ENCODE results near the gene GFOD2. TPM values are rescaled to one million over a fixed set of nuclear protein-coding genes. Genes with fewer than 3 reads are reported as not detected.

Gene GFOD2
- total RNA-seq, 1 experiment from 2014 or later, result 10.7 TPM

DNA sequence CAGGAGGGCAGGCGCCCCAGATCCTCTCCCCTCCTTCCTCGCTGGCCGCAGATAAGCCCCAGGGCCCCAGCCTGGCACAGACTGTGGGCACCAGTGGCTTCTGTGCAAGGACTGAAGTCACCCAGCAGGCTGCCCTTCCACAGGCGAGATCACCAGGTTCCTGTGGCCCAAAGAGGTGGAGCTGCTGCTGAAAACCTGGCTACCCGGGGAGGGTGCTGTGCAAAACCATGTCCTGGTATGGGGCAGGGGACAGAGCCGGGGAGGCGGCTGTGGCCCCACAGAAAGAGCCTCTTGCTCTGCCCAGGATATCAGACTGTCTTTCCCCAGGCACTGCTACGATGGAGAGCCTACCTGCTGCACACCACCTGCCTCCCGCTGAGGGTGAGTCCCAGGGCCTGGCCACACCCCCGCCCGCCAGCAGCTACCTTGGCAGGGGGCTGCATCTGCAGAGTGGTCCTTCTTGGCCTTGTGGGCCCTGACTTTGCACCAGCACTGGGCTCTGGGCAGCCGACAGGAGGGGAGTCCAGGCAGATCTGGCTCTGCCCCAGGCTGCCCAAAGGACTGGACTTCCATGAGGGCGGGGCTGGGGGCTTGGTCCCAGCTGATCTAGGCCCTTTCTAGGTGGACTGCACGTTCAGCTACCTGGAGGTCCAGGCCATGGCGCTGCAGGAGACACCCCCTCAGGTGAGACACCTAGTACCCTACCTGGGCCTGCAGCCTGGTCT is 73.6 kb downstream of the GFOD2 start:
- no peak for DNase-seq (ENCODE audit: low spot score)

DNA sequence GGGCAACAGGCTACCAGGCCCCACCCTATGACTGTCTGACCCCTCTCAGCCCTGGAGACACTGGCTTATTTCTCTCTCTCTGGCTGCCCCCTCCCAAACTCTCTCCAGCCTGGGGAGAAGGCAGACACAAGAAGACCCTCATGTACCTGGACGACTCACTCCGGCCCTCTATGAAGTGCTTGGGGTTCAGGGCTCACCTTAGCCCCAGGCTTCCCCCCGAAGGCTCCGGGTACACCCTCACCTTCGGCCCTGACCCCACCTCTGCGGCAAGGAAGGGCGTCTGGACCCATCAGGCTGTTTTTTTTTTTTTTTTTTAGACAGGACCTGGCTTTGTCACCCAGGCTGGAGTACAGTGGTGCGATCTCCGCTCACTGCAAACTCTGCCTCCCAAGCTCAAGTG is 75.1 kb downstream of the GFOD2 start:
- DNase-seq (ENCODE audit: low spot score), result no peak

DNA sequence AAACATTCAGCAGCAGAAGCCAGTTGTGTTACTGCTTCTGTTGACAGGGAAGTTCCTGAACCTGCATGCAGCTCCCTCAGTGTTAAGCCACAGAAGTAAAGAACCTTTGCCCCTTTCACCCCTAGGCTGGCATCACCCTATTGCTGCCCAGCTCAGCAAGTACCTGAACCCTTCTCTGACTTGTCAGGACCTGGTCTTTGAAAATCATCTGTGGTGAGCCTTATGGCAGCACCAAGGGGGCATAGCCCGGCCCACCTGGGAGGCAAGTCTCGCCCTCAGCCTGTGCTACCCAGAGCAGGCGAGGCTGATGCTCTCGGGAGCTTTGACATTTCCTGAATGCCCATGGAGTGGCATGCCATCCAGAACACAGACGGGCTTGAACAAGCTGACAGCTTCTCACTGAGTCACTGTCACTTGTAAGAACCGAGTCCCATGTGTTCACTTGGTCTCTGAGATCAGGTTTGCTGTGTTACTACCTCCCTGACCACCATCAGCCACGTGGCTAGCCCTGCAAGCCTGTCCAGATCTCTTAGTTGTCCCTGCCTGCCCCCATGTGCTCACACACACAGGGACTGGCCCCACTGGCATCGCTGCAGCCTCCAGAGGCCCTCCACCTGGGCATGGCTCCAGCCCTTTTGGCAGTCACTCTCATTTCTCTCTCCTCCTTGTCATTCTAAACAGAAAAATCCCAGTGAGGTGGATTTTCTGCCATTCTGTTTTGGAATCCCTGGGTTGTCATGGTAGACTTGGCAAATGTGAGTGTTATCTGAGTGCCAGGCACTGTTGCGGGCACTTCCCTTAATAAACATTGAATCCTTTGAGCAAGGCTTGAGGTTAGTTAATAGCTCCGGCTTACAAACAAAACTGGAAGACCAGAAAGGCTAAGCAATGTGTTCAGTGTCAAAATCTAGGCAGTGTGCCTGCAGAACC is 77.1 kb downstream of the GFOD2 start:
- DNase-seq (ENCODE audit: low spot score), result peak; percentile 93

DNA sequence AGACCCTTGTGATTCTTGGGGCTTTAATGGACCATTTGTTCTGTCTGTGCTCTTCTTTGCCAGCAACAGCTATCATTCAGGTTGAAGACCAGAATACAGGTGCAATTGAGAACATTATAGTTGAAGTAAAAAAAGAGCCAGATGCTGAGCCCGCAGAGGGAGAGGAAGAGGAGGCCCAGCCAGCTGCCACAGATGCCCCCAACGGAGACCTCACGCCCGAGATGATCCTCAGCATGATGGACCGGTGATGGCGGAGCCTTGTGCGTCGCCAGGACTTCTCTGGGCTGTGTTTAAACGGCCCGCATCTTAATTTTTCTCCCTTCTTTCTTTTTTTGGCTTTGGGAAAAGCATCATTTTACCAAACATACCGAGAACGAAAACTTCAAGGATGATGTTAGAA is 81.5 kb downstream of the GFOD2 start:
- DNase-seq (ENCODE audit: low spot score), result no peak

DNA sequence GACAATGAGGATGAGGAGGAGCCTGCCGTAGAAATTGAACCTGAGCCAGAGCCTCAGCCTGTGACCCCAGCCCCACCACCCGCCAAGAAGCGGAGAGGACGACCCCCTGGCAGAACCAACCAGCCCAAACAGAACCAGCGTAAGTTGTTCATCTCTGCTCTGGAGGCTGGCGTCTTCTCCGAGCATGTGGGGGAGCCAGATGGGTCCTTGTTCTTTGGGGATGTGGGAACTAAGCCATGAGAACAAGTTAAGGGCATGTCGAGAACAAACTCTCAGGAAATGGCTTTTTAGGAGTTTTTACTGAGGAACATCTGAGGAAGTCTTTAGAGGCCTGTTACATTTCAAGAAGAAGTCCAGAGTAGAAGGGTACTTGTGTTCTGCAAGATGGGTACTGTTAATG is 82.4 kb downstream of the GFOD2 start:
- no peak for DNase-seq (ENCODE audit: low spot score)

DNA sequence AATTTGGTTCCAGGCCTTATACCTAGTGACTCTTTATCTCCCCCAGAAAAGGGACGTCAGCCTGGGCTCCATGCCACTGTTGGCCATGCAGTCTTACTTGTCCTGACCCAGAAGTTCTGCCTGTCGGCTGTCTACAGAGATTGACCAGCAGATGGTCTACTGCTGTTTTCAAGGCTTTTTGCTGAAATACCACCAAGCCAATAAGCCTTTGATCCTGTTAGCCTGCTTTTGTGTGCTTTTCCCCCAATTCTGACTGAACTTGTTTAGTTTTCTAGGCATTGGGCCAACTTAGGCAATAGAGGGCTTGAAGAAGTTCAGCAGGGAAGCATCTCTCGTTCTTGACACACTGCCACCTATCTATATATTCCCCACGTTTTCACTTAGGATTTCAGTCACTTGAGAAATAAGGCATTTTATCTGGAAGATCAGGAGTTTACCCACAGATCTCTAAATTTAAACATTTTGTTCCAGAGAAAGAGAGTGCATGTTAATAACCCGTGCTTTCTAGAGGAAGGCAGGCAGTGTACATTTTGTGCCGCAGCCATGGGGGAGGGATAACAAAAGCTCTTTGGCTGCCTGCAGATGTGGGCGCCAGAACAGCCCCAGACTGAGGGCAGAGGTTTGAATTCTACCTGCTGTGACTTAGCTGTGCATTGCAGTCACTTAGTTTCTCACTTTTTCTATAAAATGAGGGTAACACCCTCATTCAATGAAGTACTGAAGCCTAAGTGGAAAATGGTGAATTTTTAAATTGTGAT is 86.5 kb downstream of the GFOD2 start:
- DNase-seq (ENCODE audit: low spot score), result no peak

DNA sequence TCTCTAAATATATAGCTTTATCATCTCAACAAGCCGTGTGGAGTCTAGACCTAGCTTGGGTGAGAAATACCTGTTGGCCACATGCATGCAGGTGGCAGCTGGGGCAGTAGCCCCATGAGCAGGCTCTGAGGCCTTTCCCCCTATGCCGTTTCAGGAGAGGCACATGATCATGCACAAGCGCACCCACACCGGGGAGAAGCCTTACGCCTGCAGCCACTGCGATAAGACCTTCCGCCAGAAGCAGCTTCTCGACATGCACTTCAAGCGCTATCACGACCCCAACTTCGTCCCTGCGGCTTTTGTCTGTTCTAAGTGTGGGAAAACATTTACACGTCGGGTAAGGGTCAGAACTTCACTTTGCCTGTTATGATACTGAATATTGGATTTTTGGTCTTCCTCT is 90.9 kb downstream of the GFOD2 start:
- DNase-seq (ENCODE audit: low spot score), result no peak

Other genes with a start within 250 kb of the GFOD2 start
- 99.0 and 101 TPM in 2 replicates for gene ATP6V0D1, start 238.2 kb downstream of the GFOD2 start, total RNA-seq (2014; rRNA removed; shearing (Covaris generic))
- not detected in 2 replicates for gene AGRP, start 235.8 kb downstream of the GFOD2 start, total RNA-seq (2014; rRNA removed; shearing (Covaris generic))
- gene RIPOR1, start 190.5 kb downstream of the GFOD2 start, total RNA-seq (2014; rRNA removed; shearing (Covaris generic)), result 10.4 and 11.0 TPM in 2 replicates
- gene CTCF, start 156.8 kb downstream of the GFOD2 start, total RNA-seq (2014; rRNA removed; shearing (Covaris generic)), result 40.9 and 41.3 TPM in 2 replicates
- gene CARMIL2, start 74.2 kb downstream of the GFOD2 start, total RNA-seq (2014; rRNA removed; shearing (Covaris generic)), result 0.17 and 0.18 TPM in 2 replicates
- gene ACD, start 59.1 kb downstream of the GFOD2 start, total RNA-seq (2014; rRNA removed; shearing (Covaris generic)), result 29.1 and 45.6 TPM in 2 replicates
- not detected in 2 replicates for gene PARD6A, start 58.4 kb downstream of the GFOD2 start, total RNA-seq (2014; rRNA removed; shearing (Covaris generic))
- 5.6 and 6.6 TPM in 2 replicates for gene ENKD1, start 52.6 kb downstream of the GFOD2 start, total RNA-seq (2014; rRNA removed; shearing (Covaris generic))
- gene C16orf86, start 52.5 kb downstream of the GFOD2 start, total RNA-seq (2014; rRNA removed; shearing (Covaris generic)), result not detected in 2 replicates
- 1.7 and 3.2 TPM in 2 replicates for gene RANBP10, start 87.2 kb upstream of the GFOD2 start, total RNA-seq (2014; rRNA removed; shearing (Covaris generic))
- gene TSNAXIP1, start 87.6 kb upstream of the GFOD2 start, total RNA-seq (2014; rRNA removed; shearing (Covaris generic)), result 0.48 TPM in 1 of 2 replicates, not detected in the other
- gene THAP11, start 123.0 kb upstream of the GFOD2 start, total RNA-seq (2014; rRNA removed; shearing (Covaris generic)), result 39.5 and 43.7 TPM in 2 replicates
- gene NUTF2, start 127.6 kb upstream of the GFOD2 start, total RNA-seq (2014; rRNA removed; shearing (Covaris generic)), result 95.0 and 256 TPM in 2 replicates
- 12.0 and 20.8 TPM in 2 replicates for gene CENPT, start 128.4 kb upstream of the GFOD2 start, total RNA-seq (2014; rRNA removed; shearing (Covaris generic))
- gene EDC4, start 153.7 kb upstream of the GFOD2 start, total RNA-seq (2014; rRNA removed; shearing (Covaris generic)), result 28.3 and 35.3 TPM in 2 replicates
- not detected in 2 replicates for gene NRN1L, start 165.6 kb upstream of the GFOD2 start, total RNA-seq (2014; rRNA removed; shearing (Covaris generic))
- 7.7 and 8.1 TPM in 2 replicates for gene PSKH1, start 173.9 kb upstream of the GFOD2 start, total RNA-seq (2014; rRNA removed; shearing (Covaris generic))
- gene CTRL, start 212.5 kb upstream of the GFOD2 start, total RNA-seq (2014; rRNA removed; shearing (Covaris generic)), result 0.25 TPM in 1 of 2 replicates, not detected in the other
- 48.7 and 65.7 TPM in 2 replicates for gene PSMB10, start 217.5 kb upstream of the GFOD2 start, total RNA-seq (2014; rRNA removed; shearing (Covaris generic))
- 1.1 TPM in 1 of 2 replicates, not detected in the other for gene LCAT, start 224.8 kb upstream of the GFOD2 start, total RNA-seq (2014; rRNA removed; shearing (Covaris generic))
- 9.3 and 13.9 TPM in 2 replicates for gene SLC12A4, start 249.3 kb upstream of the GFOD2 start, total RNA-seq (2014; rRNA removed; shearing (Covaris generic))

All from H4 (cell line).